ENCODE measurements around the gene MAX. TPM values are rescaled to one million over a fixed set of nuclear protein-coding genes. Genes with fewer than 3 reads are reported as not detected.

MAX gene
- polyA plus RNA-seq, 4 donors = 42.9 to 127 (median 71.0) TPM

- no peak for FAIRE-seq
- peaks cover 19 to 63% (median 24%) of the 10 kb centered on the region in 3 donors for H3K4me1 ChIP-seq (ENCODE audit: control insufficient read depth in 3 of 3, insufficient read depth in 2 of 3, low read depth in 1 of 3, low read length in 2 of 3)
- H3K9me3 ChIP-seq (ENCODE audit: control insufficient read depth in 2 of 2, insufficient read depth in 1 of 2, low read depth in 1 of 2, low read length in 1 of 2) = no peaks in the 10 kb centered on the region
- H3K27me3 ChIP-seq (ENCODE audit: control insufficient read depth in 3 of 3, insufficient read depth in 3 of 3, low read length in 3 of 3) = no peaks in the 10 kb centered on the region
- H3K27ac ChIP-seq (ENCODE audit: low read depth in 1 of 3, low read length in 2 of 3) = peak overlapping the region; percentile 6 to 90 (median 62)
- WGBS, 3 donors = 53 to 78% (median 59%) methylated on average over 3 of the region's 3 CpGs
- H3K4me3 ChIP-seq (ENCODE audit: low read depth in 1 of 3, low read length in 3 of 3) = no peak overlapping the region
- DNase-seq = no peak
- peaks cover 0 to 69% (median 21%) of the 10 kb centered on the region in 3 donors for H3K36me3 ChIP-seq (ENCODE audit: control insufficient read depth in 3 of 3, insufficient read depth in 2 of 3, low read depth in 1 of 3, low read length in 3 of 3)
These were observed 27.7 kb downstream of the MAX start for GRCh38 chr14:65074449-65075150.

- Histone ChIP-seq H3K9me3 (ENCODE audit: control insufficient read depth in 2 of 2, insufficient read depth in 1 of 2, low read depth in 1 of 2, low read length in 1 of 2) (no peaks in the 10 kb centered on the region), H3K4me3 (ENCODE audit: low read depth in 1 of 3, low read length in 3 of 3) (no peak overlapping the region), H3K27me3 (ENCODE audit: control insufficient read depth in 3 of 3, insufficient read depth in 3 of 3, low read length in 3 of 3) (no peaks in the 10 kb centered on the region), H3K27ac (ENCODE audit: low read depth in 1 of 3, low read length in 2 of 3) (peak overlapping the region; percentile 50 to 90 (median 76)), H3K36me3 (ENCODE audit: control insufficient read depth in 3 of 3, insufficient read depth in 2 of 3, low read depth in 1 of 3, low read length in 3 of 3) (peaks cover 2 to 72% (median 19%) of the 10 kb centered on the region in 3 donors), H3K4me1 (ENCODE audit: control insufficient read depth in 3 of 3, insufficient read depth in 2 of 3, low read depth in 1 of 3, low read length in 2 of 3) (peaks cover 14 to 63% (median 25%) of the 10 kb centered on the region in 3 donors)
- WGBS, 3 donors = 12 to 59% (median 36%) methylated on average over 4 of the region's 4 CpGs
- DNase-seq (peak; percentile 90 to 95), FAIRE-seq (no peak)
These were observed 28.6 kb downstream of the MAX start for GRCh38 chr14:65073605-65074201.

GRCh38 chr14:65072937-65073336 lies 29.4 kb downstream of the MAX start:
- DNase-seq = peak; percentile 73 to 74
- 16 to 55% (median 37%) methylated on average over 1 of the region's 1 CpG for WGBS, 3 donors
- no peak for FAIRE-seq

GRCh38 chr14:65072256-65072655 lies 30.1 kb downstream of the MAX start:
- Histone ChIP-seq H3K27ac (ENCODE audit: low read depth in 1 of 3, low read length in 2 of 3) (peak overlapping the region; percentile 29 to 90 (median 76)), H3K27me3 (ENCODE audit: control insufficient read depth in 3 of 3, insufficient read depth in 3 of 3, low read length in 3 of 3) (no peaks in the 10 kb centered on the region), H3K36me3 (ENCODE audit: control insufficient read depth in 3 of 3, insufficient read depth in 2 of 3, low read depth in 1 of 3, low read length in 3 of 3) (peaks cover 2 to 67% (median 12%) of the 10 kb centered on the region in 3 donors), H3K4me1 (ENCODE audit: control insufficient read depth in 3 of 3, insufficient read depth in 2 of 3, low read depth in 1 of 3, low read length in 2 of 3) (peaks cover 14 to 63% (median 25%) of the 10 kb centered on the region in 3 donors), H3K4me3 (ENCODE audit: low read depth in 1 of 3, low read length in 3 of 3) (no peak overlapping the region), H3K9me3 (ENCODE audit: control insufficient read depth in 2 of 2, insufficient read depth in 1 of 2, low read depth in 1 of 2, low read length in 1 of 2) (no peaks in the 10 kb centered on the region)
- WGBS, 3 donors = 93 to 95% (median 94%) methylated on average over 6 of the region's 6 CpGs
- DNase-seq (no peak), FAIRE-seq (no peak)

More at GRCh38 chr14:65072937-65073336, 29.4 kb downstream of the MAX start:
- H3K4me1 ChIP-seq (ENCODE audit: control insufficient read depth in 3 of 3, insufficient read depth in 2 of 3, low read depth in 1 of 3, low read length in 2 of 3) = peaks cover 14 to 63% (median 25%) of the 10 kb centered on the region in 3 donors
- H3K27ac ChIP-seq (ENCODE audit: low read depth in 1 of 3, low read length in 2 of 3) = peak overlapping the region; percentile 50 to 90 (median 76)
- H3K36me3 ChIP-seq (ENCODE audit: control insufficient read depth in 3 of 3, insufficient read depth in 2 of 3, low read depth in 1 of 3, low read length in 3 of 3) = peaks cover 2 to 69% (median 16%) of the 10 kb centered on the region in 3 donors
- no peaks in the 10 kb centered on the region for H3K9me3 ChIP-seq (ENCODE audit: control insufficient read depth in 2 of 2, insufficient read depth in 1 of 2, low read depth in 1 of 2, low read length in 1 of 2)
- H3K4me3 ChIP-seq (ENCODE audit: low read depth in 1 of 3, low read length in 3 of 3) = no peak overlapping the region
- H3K27me3 ChIP-seq (ENCODE audit: control insufficient read depth in 3 of 3, insufficient read depth in 3 of 3, low read length in 3 of 3) = no peaks in the 10 kb centered on the region

GRCh38 chr14:65071544-65071943 lies 30.8 kb downstream of the MAX start:
- peaks cover 2 to 64% (median 8%) of the 10 kb centered on the region in 3 donors for H3K36me3 ChIP-seq (ENCODE audit: control insufficient read depth in 3 of 3, insufficient read depth in 2 of 3, low read depth in 1 of 3, low read length in 3 of 3)
- FAIRE-seq (no peak), DNase-seq (no peak)
- H3K27ac ChIP-seq (ENCODE audit: low read depth in 1 of 3, low read length in 2 of 3) = peak overlapping the region; percentile 17 to 90 (median 76)
- no peaks in the 10 kb centered on the region for H3K9me3 ChIP-seq (ENCODE audit: control insufficient read depth in 2 of 2, insufficient read depth in 1 of 2, low read depth in 1 of 2, low read length in 1 of 2)
- no peak overlapping the region for H3K4me3 ChIP-seq (ENCODE audit: low read depth in 1 of 3, low read length in 3 of 3)
- no peaks in the 10 kb centered on the region for H3K27me3 ChIP-seq (ENCODE audit: control insufficient read depth in 3 of 3, insufficient read depth in 3 of 3, low read length in 3 of 3)
- WGBS, 3 donors = 85 to 95% (median 85%) methylated on average over 3 of the region's 3 CpGs
- peaks cover 14 to 63% (median 25%) of the 10 kb centered on the region in 3 donors for H3K4me1 ChIP-seq (ENCODE audit: control insufficient read depth in 3 of 3, insufficient read depth in 2 of 3, low read depth in 1 of 3, low read length in 2 of 3)

- peaks cover 1 to 64% (median 2%) of the 10 kb centered on the region in 3 donors for H3K36me3 ChIP-seq (ENCODE audit: control insufficient read depth in 3 of 3, insufficient read depth in 2 of 3, low read depth in 1 of 3, low read length in 3 of 3)
- FAIRE-seq (no peak), DNase-seq (peak; percentile 95)
- H3K4me1 ChIP-seq (ENCODE audit: control insufficient read depth in 3 of 3, insufficient read depth in 2 of 3, low read depth in 1 of 3, low read length in 2 of 3) = peaks cover 14 to 63% (median 25%) of the 10 kb centered on the region in 3 donors
- H3K9me3 ChIP-seq (ENCODE audit: control insufficient read depth in 2 of 2, insufficient read depth in 1 of 2, low read depth in 1 of 2, low read length in 1 of 2) = no peaks in the 10 kb centered on the region
- H3K4me3 ChIP-seq (ENCODE audit: low read depth in 1 of 3, low read length in 3 of 3) = peak overlapping the region in 2 of 3 donors; percentile 5 to 14
- no peaks in the 10 kb centered on the region for H3K27me3 ChIP-seq (ENCODE audit: control insufficient read depth in 3 of 3, insufficient read depth in 3 of 3, low read length in 3 of 3)
- WGBS, 3 donors = 14 to 55% (median 29%) methylated on average over 12 of the region's 12 CpGs
- H3K27ac ChIP-seq (ENCODE audit: low read depth in 1 of 3, low read length in 2 of 3) = peak overlapping the region; percentile 65 to 90 (median 78)
These were observed 31.8 kb downstream of the MAX start for GRCh38 chr14:65070471-65070976.

- H3K4me1 ChIP-seq (ENCODE audit: control insufficient read depth in 3 of 3, insufficient read depth in 2 of 3, low read depth in 1 of 3, low read length in 2 of 3) = peaks cover 14 to 63% (median 25%) of the 10 kb centered on the region in 3 donors
- 65 to 81% (median 74%) methylated on average over 5 of the region's 5 CpGs for WGBS, 3 donors
- peak overlapping the region; percentile 65 to 90 (median 78) for H3K27ac ChIP-seq (ENCODE audit: low read depth in 1 of 3, low read length in 2 of 3)
- peaks cover 1 to 64% (median 2%) of the 10 kb centered on the region in 3 donors for H3K36me3 ChIP-seq (ENCODE audit: control insufficient read depth in 3 of 3, insufficient read depth in 2 of 3, low read depth in 1 of 3, low read length in 3 of 3)
- no peaks in the 10 kb centered on the region for H3K27me3 ChIP-seq (ENCODE audit: control insufficient read depth in 3 of 3, insufficient read depth in 3 of 3, low read length in 3 of 3)
- FAIRE-seq = no peak
- H3K4me3 ChIP-seq (ENCODE audit: low read depth in 1 of 3, low read length in 3 of 3) = peak overlapping the region in 1 of 3 donors; percentile 5
- H3K9me3 ChIP-seq (ENCODE audit: control insufficient read depth in 2 of 2, insufficient read depth in 1 of 2, low read depth in 1 of 2, low read length in 1 of 2) = no peaks in the 10 kb centered on the region
- DNase-seq = no peak
These were observed 32.4 kb downstream of the MAX start for GRCh38 chr14:65069874-65070413.

GRCh38 chr14:65065719-65066118 lies 36.6 kb downstream of the MAX start:
- no peak for DNase-seq
- peaks cover 0 to 22% (median 8%) of the 10 kb centered on the region in 3 donors for H3K4me1 ChIP-seq (ENCODE audit: control insufficient read depth in 3 of 3, insufficient read depth in 2 of 3, low read depth in 1 of 3, low read length in 2 of 3)
- FAIRE-seq = no peak
- no peaks in the 10 kb centered on the region for H3K27me3 ChIP-seq (ENCODE audit: control insufficient read depth in 3 of 3, insufficient read depth in 3 of 3, low read length in 3 of 3)
- H3K9me3 ChIP-seq (ENCODE audit: control insufficient read depth in 2 of 2, insufficient read depth in 1 of 2, low read depth in 1 of 2, low read length in 1 of 2) = no peaks in the 10 kb centered on the region
- H3K4me3 ChIP-seq (ENCODE audit: low read depth in 1 of 3, low read length in 3 of 3) = no peak overlapping the region
- H3K36me3 ChIP-seq (ENCODE audit: control insufficient read depth in 3 of 3, insufficient read depth in 2 of 3, low read depth in 1 of 3, low read length in 3 of 3) = peaks cover 6 to 76% (median 9%) of the 10 kb centered on the region in 3 donors
- no peak overlapping the region for H3K27ac ChIP-seq (ENCODE audit: low read depth in 1 of 3, low read length in 2 of 3)
- WGBS, 3 donors = 92 to 97% (median 96%) methylated on average over 7 of the region's 7 CpGs
